Fibroblast of skin of right quadriceps (primary cell): ENCODE data around the gene ABCA9.
"Not testable (repeated sequence)": the region's sequence is repeated elsewhere in the genome, so short reads cannot be mapped to it uniquely, and the experiment has no call there.

Experiments used
- DNase-seq: peaks from one replicate; pipeline ENCODE4 v3.0.0-alpha.2; 2013

The ABCA9 gene

GRCh38 chr17:68954146-68954896 is 106.4 kb downstream of the ABCA9 start:
- DNase-seq: peak; percentile 42

- no peak for DNase-seq
Measured at GRCh38 chr17:68953340-68953997, 107.3 kb downstream of the ABCA9 start.

DNA sequence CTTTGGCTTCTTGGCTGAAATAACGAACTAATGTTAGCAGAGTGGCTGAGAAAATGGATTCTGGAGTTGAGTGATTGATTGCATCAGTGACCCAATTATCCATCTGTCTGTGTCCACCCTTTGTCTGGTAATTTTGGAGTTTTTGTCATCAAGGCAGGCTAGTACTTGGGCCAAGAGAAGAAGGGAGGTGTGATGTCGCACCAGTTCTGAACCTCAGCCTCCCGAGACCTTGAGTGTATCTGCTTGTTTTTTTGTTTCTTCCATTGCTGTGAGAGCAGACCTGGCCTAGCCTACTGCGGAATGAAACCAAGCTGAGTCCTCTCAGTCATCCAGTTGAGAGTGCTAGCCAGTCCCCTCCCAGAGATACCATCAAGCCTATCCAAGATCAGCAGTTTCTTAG is 110.0 kb downstream of the ABCA9 start:
- DNase-seq: no peak

DNA sequence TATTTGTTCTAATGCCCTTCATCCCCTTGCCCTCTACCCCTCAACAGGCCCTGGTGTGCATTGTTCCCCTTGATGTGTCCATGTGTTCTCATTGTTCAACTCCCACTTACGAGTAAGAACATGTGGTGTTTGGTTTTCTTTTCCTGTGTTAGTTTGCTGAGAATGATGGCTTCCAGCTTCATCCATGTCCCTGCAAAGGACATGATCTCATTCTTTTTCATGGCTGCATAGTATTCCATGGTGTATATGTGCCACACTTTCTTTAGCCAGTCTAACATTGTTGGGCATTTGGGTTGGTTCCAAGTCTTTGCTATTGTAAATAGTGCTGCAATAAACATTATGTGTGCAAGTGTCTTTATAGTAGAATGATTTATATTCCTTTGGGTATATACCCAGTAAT is 112.9 kb downstream of the ABCA9 start:
- DNase-seq: not testable (repeated sequence)

DNA sequence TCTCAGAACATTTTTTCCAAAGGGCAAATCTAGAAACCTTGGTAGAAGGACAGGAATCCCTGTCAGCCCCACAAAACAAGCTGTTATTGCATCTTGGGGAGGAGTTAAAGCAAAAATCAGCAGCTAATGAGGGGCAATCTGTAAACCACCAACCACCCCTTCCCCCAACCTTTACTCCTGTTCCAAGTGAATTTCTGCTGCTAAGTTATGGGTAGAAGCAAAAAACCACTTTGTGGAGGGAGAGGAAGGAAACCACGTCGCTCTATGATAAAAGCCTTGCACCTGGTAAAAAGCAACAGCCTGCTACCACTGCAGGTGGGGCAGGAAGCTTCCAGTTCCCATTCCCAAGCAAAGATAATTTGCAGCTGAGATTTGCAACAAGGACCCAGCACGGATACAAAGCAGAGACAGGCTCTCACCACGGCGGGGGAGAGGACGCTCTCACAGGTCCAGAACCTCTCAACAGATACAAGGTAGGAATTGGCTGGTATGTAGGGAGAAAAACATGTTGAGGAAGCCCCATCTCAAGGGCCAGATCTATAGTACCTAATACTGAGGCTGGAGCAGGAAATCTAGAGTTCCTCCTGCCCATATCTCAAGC is 116.2 kb downstream of the ABCA9 start:
- DNase-seq: no peak

- not testable (repeated sequence) for DNase-seq
Measured at GRCh38 chr17:68943812-68944182, 116.9 kb downstream of the ABCA9 start.

GRCh38 chr17:68943123-68943811 is 117.5 kb downstream of the ABCA9 start:
- DNase-seq: no peak

DNA sequence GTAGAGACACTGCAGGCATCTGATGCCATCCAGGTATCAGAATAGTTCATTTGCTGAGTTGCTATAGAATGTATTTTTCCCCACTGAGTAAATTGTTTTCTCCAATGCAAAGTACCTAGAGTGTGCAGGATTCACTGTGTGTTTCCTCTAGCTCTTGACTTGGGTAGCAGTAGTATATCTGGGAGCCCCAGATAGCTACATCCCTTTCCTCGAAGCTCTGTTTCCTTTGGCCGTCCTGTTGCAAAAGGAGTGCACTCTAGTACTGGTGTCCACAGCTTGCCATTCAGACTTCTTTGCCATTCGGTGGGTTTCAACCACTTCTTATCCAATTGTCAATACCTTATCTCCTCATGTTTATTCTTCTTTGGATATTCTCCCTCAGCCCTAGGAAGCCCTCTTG is 118.3 kb downstream of the ABCA9 start:
- DNase-seq: no peak

DNA sequence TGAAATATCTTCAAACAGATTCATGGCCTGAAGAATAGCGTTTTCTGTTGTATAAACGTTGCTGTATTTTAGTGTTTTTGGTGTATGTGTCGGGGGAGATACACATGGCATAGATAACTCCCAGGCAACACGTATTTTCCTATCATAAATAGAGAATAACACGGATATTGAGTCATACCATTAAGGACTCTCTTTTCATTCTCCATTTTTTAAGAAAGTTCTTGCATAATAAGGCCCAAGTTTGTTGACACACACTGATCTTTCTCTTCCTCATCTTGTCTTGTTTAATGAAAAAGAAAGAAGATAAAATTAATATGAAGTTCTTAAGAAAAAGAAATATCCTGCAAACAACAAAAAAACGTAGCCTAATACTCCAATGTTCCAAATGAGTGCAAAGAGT is 119.0 kb downstream of the ABCA9 start:
- DNase-seq: no peak

DNA sequence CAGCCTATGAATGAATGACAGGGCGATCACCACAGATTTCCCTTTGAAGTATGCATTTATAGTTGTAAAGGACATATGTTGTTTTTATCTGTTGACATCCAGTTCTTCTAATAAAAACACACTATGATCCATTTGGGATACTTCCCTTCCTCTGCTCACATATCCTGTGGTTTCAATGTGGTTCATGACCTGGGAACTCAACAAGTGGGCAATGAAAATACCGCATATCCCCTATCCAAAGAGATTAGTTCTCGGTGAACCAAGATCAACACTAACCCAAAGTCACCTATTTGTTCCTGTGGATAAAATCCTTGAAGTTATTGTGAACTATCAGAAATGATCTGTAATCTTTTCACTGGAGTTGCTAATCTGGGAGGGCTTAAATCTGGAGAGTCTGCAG is 121.5 kb downstream of the ABCA9 start:
- no peak for DNase-seq

DNA sequence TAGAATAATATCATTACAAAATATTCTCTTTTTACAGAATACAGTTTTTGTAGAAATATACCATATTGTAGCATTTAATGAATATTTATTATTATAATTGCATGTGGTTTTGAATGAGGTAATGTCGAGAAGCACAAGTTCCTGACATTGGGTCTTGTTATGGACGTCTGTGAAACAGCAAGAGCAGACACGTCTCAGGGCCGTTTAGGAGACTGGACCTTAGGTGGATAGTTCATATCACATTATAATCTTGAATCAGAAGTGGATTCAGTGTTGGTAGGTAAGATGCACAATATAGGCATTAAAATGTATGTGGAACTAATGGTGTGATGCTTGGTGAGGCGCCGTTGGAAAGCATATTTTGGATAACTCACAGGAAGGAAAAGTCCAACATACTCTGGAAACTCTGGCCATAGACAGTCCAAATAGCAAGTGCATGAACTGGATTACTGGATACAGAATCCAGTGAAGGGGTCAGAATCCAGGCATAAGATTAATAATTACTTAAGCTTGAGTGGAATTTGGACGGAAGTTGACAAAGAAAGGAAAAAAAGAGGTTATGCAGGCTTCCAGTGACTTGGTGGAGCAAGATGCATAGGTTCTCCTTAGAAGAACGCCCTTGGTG is 122.7 kb downstream of the ABCA9 start:
- DNase-seq: no peak

GRCh38 chr17:68927516-68927915 is 133.2 kb downstream of the ABCA9 start:
- no peak for DNase-seq

DNA sequence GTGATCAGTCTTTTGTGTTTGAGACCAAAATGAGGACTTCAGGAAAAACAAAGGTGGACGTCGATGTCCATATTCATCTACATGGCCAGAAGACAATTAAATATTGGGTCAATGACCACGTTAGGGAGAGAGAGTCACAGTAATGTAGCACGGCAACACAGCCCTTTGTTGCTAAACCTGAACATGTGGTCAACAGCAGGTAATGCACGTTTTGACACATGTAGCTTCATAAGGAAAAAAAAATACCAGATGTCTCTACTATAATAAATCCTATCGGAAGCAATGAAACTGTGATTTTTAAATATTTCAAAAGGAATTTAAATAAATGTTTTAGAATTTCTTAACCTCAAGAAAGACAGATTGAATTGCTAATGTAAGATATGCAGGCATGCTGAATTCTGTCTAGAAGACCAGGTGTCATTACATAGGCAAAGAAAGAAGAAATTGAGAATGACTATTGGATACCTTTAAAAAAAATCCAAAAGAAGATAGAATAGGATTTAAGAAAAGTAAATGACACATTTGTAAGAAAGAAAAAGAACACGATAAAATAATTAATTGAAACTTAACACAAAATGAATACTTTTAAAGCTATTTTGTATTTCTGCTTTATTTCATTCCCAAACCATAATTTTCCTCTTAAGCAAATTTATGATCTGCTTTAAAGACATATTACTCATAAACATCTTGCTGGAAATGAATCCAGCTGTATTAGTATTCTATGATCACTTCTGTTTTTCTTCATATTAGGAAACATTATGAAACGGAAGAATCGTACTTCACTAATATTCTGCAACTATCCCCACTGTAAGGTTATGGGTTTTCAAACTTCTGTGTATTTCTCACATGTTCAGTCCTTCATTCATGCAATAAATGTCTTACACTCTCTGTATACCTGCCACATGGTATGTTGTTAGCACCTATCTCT is 135.7 kb downstream of the ABCA9 start:
- no peak for DNase-seq
